NCI-H2196 treated with DMSO at 0.1 percent for 48 hours (cell line): Measurements from ENCODE around the gene INF2.
"Not testable (repeated sequence)": the region's sequence is repeated elsewhere in the genome, so short reads cannot be mapped to it uniquely, and the experiment has no call there.

Experiments
- DNase-seq: peaks from one replicate; lab custom pipeline; 2025; ENCODE audit not compliant: unreplicated experiment; lab: John Stamatoyannopoulos, UW

INF2 gene

DNA sequence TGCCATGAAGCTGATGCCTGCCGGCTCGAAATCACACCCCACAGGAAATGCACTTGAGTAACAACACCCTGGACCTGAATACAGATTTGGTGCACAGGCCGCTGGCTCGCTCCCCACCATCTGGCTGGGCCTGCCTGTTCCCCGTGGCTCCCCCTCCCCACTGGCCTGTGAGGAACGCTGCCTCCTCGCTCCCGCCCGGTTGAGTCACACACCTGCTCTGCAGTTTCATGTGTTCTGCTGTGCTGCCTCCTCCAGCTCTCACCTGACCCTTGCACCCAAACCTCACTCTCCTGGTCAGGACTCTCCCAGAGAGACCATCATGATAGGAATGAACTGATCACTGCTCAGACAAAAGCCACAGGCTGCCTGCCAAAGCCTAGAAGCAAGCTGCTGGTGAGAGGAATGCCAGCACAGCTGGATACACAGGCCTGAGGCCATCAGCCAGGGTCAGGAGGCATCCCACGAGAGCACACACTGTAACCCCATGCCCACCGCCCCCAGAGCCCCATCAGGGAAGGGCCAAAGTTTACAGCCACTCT is 59.8 kb downstream of the INF2 start:
- no peak for DNase-seq

DNA sequence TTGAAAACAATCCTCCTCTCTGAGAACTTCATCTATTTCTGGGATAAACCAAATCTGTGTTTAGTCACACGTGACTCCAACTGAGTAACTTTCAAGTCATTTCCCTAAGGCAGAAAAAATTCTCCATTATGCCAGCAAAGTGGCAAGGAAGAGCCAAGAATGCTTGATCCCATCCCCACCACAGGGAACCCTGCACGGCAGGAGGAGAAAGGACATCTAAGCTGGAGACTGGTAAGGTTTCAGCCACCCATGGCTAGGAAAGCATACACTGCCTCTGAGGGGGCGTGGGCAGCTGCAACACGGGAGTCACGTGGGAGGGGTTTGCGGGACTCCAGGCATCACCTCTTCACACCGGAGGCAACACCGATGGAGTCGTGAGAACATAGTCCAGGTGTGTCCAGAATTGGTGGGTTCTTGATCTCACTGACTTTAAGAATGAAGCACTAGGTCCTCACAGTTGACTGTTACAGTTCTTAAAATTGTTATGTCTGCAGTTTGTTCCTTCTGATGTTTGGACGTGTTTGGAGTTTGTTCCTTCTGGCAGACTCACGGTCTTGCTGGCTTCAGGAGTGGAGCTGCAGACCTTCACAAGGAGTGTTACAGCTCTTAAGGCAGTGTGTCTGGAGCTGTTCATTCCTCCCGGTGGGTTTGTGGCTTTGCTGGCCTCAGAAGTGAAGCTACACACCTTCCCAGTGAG is 60.8 kb downstream of the INF2 start:
- no peak for DNase-seq

DNA sequence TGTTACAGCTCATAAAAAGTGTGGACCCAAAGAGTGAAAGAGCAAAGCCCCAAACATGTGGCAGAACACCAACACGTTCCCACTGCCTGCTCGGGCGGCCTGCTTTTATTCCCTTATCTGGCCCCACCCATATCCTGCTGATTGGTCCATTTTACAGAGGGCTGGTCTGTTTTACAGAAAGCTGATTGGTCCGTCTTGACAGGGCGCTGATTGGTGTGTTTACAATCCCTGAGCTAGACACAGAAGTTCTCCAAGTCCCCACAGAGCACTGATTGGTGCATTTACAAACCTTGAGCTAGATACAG is 61.3 kb downstream of the INF2 start:
- not testable (repeated sequence) for DNase-seq

DNA sequence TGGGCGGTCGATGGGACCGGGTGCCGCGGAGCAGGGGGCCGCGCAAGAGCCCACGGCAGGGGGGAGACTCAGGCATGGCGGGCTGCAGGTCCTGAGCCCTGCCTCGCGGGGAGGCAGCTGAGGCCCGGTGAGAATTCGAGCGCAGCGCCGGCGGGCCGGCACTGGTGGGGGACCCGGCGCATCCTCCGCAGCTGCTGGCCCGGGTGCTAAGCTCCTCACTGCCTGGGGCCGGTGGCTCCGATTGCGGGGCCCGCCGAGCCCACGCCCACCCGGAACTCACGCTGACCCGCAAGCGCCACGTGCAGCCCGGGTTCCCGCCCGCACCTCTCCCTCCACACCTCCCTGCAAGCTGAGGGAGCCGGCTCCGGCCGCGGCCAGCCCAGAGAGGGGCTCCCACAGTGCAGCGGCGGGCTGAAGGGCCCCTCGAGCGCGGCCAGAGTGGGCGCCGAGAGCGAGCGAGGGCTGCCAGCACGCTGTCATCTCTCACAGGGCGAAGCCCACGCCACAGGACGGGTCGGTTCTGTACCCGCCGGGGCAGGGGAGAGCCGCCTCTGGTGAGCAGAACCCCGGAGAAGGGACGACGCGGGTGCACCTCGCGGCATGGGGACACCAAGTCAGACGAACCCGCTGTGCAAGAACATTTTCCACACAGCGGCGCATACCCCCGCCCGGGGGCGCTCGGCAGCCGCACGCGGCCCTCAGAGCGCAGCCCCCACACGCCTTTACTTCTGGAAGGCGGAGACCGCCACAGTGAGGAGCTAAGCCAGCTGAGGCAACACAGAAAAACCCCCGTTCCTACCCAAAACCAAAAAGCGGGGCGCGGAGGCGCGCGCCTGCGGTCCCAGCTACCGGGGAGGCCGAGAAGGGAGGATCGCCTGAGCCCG is 62.4 kb downstream of the INF2 start:
- no peak for DNase-seq

DNA sequence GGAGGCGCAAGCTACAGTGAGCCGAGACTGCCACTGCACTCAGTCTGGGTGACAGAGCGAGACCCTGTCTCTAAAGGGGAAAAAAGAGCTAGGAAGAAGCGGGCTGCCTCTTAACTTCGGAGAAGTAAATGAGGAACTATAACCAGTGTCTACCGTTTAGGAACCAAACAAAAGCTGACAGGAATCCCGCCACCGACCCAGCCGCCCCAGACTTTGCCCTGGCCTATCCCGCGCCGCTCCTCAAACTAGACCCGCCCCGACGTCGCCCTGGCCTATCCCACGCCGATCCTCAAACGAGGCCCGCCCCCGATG is 63.0 kb downstream of the INF2 start:
- DNase-seq = no peak

DNA sequence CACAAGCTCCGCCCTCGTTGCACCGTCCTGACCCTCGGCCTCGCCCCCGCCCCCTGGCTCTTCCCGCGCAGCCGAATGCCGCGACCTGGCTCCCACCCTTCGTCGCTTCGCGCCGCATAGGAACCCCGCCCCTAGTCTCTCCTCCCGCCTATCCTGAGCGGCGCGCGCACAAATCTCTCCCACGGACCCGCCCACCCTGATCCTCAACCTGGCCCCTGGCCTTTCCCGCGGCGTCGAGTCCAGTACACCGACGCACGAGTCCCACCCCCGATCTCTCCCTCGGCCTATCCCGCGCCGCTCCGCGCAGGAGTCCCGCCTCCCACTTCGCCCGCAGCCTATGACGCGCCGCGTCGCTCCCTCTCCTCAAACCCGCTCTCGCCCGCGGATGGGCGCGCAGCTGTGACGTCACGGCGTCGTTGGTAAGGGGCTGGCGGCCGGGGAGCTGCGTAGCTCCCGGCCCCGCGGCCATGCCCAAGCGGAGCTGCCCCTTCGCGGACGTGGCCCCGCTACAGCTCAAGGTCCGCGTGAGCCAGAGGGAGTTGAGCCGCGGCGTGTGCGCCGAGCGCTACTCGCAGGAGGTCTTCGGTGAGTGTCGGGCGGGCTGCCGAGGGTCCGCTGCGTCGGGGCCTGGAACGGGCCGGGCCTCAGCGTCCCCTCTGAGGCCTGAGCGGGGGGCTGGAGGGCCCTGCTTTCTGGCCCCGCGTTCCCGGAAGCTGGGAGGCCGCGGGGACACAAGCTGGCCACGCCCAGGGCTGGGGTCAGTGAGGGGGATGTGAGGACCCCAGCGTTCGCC is 63.5 kb downstream of the INF2 start, which contains the start of gene SIVA1:
Gene SIVA1, plus strand, starts transcription at position 413 of the 793 bp plus-strand sequence. Its CDS starts 55 bp downstream, at position 468.
- DNase-seq = peak; percentile 92

DNA sequence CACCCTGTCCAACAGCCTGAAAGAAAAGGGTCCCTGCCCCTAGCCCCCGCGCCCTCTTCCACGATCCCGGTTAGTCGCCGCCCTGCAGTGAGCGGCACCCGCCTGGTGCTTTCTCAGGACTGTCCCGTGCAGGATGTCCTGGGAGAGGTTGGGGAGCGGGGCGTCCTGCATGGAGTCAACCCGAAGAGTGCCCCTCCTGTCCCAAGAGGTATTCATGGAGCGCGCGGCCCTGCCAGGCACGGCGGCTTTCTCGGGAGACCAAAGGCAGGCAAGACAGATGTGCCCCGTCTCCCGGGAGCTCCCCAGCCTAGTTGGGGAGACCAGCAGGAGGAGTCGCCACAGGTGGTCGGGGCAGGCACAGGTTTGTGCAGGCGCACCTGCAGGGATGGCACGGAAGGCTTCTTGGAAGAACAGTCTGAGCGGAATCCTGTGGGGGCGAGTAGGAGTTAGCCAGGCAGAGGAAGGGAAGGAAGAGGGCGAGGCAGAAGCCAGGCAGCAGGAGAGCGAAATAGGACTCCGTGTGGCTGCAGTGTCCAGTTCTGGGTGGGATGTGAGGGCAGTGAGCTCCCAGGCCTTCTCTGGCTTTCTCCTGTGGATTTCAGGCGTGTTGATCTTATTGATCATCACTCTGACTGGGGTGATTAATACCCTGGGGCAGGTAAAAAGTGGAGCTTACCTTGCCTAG is 64.3 kb downstream of the INF2 start:
- DNase-seq = no peak

DNA sequence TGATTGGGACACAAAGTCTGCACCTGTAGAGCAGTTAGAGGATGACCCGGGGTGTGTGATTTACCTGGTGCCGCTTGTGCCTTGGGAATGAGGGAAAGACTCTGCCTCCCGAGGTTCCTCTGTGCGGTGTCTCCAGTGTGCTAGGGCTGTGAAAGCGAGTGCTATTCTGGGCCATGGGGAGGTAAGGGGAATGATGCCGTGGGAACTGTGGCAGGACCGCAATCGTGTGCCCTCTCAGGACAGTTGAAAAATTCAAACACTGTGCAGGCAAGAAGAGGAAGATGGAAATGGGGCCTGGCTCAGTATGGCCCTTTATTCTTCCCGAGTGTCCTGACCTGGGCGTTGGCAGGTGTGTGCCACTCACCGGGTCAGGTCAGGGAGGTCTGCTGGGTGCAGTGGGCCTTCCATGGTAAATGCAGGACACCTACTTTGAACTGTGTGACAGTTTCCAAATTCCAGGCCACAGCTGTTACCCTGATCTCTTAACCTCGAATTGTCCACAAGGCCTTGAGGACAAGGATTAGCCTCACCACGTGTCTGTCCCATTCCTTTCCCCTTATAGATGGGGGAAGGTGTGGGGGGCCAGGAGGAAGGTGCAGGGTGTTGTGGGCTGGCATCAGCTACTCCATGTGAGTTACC is 64.9 kb downstream of the INF2 start:
- DNase-seq = no peak

DNA sequence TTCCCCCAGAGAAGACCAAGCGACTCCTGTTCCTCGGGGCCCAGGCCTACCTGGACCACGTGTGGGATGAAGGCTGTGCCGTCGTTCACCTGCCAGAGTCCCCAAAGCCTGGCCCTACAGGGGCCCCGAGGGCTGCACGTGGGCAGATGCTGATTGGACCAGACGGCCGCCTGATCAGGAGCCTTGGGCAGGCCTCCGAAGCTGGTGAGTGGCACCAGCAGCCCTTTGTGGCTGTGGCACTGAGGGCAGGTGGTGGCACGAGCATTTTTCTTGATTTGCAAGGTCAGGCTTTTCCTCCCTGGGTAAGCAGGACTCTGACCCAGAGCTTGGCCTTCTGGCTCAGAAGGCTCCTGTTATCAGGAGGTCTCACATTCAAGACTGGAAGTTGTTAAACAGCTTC is 66.2 kb downstream of the INF2 start:
- DNase-seq = no peak

DNA sequence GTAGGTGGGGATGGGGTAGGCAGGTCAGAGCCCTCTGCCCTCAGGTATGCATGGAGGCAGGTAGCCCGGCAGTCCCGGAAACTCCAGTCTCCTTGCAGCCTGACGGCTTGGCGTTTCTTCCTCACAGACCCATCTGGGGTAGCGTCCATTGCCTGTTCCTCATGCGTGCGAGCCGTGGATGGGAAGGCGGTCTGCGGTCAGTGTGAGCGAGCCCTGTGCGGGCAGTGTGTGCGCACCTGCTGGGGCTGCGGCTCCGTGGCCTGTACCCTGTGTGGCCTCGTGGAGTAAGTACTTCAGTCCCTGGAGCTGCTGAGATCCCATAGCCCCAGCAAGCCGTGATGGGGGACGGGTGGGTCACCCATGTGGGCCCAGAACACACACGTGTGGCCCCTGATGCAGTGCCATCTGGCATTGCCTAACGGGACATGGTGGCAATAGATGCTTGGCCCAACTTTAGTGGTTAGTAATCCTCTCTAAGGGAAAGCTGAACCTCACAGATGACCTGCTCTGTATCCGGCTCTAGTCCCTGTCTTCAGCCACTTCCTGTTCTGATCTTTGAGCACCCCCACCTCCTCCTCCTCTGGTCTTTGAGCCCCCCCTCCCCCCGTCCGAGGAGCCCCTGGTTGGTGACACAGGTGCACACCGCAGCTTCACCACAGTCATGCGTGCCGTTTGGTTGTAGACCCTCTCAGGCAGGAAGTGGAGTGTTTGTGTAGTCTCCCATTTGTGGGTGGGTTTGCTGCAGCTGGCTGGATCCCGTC is 67.2 kb downstream of the INF2 start:
- DNase-seq = no peak

DNA sequence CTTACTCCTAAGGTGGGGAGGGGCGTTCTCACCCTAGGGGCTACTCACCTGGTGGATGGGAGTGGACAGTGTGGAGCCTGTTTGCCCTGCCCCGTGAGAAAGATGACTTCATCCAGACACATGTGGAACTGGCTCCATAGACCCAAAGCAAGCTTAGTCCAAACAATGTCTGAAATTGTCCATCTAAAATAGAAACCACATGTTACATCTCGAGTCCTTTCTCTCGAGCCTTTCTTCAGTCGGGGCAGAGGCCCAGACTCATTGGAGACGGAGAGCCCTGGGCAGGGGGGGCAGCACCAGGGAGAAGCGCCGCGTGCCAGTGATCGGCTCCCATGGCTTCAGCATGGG is 67.8 kb downstream of the INF2 start:
- no peak for DNase-seq

DNA sequence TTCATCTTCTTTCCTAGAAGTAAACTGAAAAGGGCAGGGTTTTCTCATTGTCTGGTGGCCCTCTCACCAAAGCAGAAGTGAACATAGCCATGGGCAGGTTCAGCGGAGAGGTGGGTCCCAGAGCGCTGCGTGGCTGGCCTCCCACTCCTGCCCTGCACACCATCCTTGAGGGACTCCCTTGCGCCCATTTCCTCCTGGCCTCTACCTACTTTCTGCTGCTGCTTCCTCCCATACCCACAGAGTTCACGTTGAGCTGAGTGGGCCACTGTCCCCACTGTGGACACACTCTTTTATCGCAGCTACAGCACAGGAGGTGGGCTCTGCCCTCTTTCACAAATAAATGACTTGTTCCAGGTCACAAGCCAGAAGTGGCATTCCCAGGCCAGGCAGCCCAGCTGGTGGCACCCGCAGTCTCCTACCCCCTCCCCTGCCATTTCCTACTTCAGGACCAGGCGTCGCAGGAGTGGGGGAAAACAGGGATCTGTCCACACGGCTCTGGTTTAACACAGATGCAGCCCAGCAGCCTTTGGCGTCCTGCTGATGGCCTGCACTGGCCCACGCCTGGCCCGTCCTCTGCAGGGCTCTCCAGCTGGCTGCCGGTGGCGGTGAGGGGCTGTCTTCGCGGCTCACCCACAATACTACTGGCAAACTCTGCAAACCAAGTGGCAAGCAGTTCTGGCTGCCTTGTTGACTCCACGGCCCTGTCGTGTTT is 68.4 kb downstream of the INF2 start:
- DNase-seq = no peak

DNA sequence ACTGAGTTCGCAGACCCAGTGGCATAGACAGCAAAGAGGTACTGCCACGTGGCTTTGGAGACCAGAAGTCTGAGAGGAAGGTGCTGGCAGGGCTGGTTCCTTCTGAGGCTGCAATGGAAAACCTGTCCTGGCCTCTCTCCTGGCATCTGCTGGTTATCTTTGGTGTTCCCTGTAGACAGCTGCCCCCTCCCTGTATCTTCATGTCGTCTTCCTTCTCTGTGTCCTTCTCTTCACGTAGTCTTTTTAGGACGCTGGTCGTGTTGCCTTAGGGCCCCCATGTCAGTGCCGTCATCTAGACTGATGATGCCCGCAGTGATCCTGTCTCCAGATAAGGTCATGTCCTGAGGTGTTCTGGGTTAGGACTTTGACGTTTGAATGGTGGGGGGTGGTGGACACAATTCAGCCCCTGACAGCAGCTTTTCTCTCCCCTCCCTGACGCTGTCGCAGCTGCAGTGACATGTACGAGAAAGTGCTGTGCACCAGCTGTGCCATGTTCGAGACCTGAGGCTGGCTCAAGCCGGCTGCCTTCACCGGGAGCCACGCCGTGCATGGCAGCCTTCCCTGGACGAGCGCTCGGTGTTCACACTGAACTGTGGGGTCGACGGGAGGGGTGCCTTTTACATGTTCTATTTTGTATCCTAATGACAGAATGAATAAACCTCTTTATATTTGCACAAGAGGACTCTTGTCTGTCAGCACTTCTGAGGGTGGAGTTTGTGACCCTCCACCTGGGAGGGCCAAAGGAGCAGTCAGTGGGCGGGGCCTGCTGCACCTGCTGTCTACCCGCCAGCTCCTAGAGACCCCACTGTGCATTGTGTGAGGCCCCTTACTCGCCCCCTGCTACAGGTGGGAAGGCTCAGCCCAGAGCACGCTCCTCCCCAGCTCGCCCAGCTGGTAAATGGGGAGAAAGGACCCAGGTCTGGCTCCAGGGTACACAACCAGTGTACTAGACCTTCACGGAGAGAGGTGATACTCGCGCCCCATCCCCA is 69.9 kb downstream of the INF2 start:
- DNase-seq = no peak

DNA sequence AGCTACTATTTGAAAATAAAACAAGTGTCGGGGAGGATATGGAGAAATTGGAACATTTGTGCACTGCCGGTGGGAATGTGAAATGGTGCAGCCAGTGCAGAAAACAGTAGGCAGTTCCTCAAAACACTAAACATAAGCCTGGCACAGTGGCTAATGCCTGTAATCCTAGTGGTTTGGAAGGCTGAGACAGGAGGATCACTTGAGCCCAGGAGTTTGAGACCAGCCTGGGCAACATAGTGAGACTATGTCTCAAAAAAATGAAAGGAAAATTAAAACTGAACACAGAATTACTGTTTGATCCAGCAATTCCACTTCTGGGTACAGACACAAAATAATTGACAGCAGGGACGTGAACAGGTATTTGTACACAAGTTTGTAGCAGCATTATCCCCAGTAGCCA is 76.1 kb downstream of the INF2 start:
- DNase-seq = no peak

DNA sequence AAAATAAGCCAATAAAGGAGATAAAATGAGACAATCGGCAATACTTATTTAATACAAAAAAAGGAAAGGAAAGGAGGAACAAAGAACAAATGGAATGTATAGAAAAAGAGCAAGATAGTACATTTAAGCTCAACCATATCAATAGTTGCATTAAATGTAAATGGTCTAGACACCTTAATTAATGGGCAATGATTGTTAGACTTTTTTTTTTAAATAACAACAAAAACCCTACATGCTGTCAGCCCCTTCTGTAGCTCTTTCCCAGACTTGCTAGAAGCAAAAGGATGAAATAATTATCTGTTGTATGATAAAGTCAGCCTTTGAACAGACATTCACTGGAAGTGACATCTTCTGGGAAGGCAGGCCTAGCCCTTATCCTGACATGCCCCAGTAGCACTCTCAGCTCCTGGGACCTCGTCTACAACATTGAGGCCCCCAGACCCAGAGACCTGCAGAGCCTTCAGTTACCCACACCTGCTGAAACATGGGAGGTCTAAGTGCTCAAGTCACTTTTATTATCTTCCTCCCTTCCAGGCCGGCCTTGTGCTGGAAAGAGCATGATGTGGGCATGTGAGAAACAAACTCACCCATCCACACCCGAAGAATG is 76.9 kb downstream of the INF2 start:
- no peak for DNase-seq

DNA sequence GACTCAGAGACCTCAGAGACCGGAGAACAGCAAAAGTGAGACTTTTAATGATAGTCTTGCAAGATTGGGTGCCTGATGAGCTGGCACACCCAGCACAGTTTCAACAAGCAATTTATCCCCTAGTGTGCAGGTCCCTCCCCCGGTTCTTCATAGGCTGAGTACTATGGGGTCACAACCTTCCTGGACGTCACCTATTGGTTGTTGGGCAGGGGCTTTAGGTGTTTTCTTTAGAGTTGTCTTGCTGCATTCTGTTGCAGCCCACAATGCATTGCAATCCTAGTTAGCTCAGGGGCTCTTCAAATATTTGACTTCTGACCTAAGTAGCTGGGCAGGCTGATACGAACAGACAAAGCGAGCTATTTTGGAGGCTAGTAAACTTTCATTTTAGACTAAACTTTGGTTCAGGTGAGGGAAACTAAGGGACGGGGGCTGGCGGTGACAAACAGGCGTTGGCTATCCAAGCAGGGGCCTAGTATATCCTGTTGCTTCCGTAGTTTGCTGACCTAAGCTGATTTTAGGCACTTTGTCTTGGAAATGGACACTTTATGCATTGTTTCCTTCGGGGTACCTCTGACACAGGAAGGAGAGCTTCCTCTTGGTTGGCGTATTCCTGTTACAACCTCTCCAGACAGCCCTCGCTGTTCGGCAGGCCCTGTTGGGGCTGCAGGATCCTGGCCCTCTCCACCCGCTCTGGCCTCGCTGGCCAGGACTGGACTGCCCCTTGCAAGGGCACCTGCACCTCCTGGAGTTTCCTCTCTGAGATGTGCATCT is 77.6 kb downstream of the INF2 start:
- no peak for DNase-seq

DNA sequence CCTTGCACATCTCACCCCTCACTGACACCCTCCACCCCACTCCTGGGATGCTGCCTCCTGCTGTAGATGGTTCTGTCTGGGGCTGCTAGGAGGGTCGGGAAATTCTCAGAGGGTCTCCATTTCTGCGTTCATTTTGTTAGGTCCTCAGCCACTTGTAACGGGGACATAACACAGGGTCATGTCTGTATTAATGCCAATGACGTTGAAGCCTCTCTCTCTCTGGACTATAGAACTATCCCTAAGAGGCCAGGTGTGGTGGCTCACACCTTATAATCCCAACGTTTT is 78.2 kb downstream of the INF2 start:
- DNase-seq = no peak
